IMR-90 (cell line): ENCODE data around the gene TSPAN17.

Experiments used
- POLR2A ChIP-seq: IDR thresholded peaks from 2 replicates; pipeline ENCODE4 v1.6.1; 2012; ENCODE audit warnings: mild to moderate bottlenecking, low read depth, low read length
- RAD21 ChIP-seq: IDR thresholded peaks from 2 replicates; pipeline ENCODE4 v1.6.1; 2012; ENCODE audit warnings: low read length, improper control_type of control experiment
- TF ChIP-seq, protein P1 (sequence below): fragments of 150-350 bp; IDR thresholded peaks from 2 replicates; pipeline ENCODE4 v1.6.1; 2017; ENCODE audit warnings: mild to moderate bottlenecking, antibody characterized with exemption, low read length, low read depth
- TF ChIP-seq, protein P2 (sequence below): conservative IDR thresholded peaks from 2 replicates; pipeline ENCODE4 v1.5.1; 2012; ENCODE audit warnings: mild to moderate bottlenecking, low read depth, low read length, improper control_type of control experiment

DNA sequence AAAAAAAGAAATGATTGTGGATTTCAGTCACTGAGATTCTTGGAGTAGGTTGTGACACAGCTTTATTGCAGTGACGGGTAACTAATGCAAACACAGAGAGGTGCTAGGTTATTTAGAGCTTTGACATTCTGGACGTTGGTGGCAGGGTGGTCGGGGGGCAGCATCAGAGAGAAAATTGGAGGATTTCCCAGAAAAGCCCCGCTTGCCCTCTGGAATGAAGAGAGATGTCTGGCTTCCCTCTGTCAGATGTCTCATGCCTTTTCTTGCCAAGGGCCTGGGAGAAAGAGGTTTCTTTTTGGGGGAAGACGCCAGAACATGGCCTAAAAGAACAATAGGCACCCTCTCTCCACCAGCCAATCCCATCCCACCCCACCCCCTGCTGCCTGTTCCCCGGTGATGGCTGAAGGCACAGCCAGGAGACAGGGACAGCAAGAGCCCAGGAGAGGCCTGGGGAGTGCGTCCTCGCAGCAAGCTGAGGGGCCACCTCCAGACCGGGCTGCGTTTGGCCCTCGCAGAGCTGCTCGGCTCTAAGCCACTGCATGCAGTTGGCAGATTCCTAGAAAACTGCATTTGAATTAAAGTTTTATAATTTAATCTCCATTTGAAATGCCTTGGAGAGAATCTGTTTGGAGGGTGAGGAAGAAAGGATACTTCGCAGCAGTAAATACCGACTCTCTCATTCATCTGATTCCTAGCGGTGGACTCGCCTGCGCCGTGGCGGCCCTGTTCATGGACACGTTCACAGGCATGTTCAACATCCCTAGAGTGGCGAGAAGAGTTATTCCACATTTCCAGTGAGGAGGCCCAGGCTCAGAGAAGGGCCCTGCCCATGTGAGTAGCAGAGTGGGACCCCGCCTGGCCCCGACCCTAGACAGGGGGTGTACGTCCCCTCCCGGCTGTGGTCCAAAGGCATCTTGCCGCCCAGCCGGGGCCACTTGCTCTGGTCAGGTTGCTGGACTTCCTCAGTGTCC lies 55.7 kb downstream of the TSPAN17 start:
- TF ChIP-seq, protein P1, sequence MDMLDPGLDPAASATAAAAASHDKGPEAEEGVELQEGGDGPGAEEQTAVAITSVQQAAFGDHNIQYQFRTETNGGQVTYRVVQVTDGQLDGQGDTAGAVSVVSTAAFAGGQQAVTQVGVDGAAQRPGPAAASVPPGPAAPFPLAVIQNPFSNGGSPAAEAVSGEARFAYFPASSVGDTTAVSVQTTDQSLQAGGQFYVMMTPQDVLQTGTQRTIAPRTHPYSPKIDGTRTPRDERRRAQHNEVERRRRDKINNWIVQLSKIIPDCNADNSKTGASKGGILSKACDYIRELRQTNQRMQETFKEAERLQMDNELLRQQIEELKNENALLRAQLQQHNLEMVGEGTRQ: no peak
- TF ChIP-seq POLR2A: no peak
- TF ChIP-seq, protein P2, sequence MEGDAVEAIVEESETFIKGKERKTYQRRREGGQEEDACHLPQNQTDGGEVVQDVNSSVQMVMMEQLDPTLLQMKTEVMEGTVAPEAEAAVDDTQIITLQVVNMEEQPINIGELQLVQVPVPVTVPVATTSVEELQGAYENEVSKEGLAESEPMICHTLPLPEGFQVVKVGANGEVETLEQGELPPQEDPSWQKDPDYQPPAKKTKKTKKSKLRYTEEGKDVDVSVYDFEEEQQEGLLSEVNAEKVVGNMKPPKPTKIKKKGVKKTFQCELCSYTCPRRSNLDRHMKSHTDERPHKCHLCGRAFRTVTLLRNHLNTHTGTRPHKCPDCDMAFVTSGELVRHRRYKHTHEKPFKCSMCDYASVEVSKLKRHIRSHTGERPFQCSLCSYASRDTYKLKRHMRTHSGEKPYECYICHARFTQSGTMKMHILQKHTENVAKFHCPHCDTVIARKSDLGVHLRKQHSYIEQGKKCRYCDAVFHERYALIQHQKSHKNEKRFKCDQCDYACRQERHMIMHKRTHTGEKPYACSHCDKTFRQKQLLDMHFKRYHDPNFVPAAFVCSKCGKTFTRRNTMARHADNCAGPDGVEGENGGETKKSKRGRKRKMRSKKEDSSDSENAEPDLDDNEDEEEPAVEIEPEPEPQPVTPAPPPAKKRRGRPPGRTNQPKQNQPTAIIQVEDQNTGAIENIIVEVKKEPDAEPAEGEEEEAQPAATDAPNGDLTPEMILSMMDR: no peak
- no peak for TF ChIP-seq RAD21
